Body of pancreas (tissue), 4 donors: Measurements from ENCODE around the gene PIP4K2C. TPM values are rescaled to one million over a fixed set of nuclear protein-coding genes. Genes with fewer than 3 reads are reported as not detected.

Source experiments
- ATAC-seq: fragments of 150-250 bp; one replicate; pipeline ENCODE4 v1.9.1; 2016
- DNase-seq, 4 donors: peaks; one replicate each; pipeline ENCODE4 v3.0.0-alpha.2; 2019
- H3K27ac ChIP-seq, 4 donors: fragments of 200-600 bp; sonication (generic); 1 replicate in 3 of 4; 2 replicates in 1 of 4; pipeline versions ENCODE4 v1.5.1 to v1.6.1; 2016 to 2019; ENCODE audit warnings: mild to moderate bottlenecking in 1 of 4, mixed read lengths in 1 of 4, moderate library complexity in 1 of 4
- H3K27me3 ChIP-seq, 2 donors: fragments of 200-600 bp; sonication (generic); one replicate each; pipeline ENCODE4 v1.6.0; 2016; ENCODE audit warnings: mild to moderate bottlenecking in 1 of 2
- H3K36me3 ChIP-seq, 2 donors: fragments of 200-600 bp; sonication (generic); replicated peaks in 1 of 2; 2 replicates each; pipeline ENCODE4 v1.5.1; 2016; ENCODE audit warnings: low read depth in 2 of 2; ENCODE audit not compliant: insufficient read depth in 1 of 2
- H3K4me1 ChIP-seq: fragments of 200-600 bp; sonication (generic); one replicate; pipeline ENCODE4 v1.6.0; 2016
- H3K4me3 ChIP-seq, 2 donors: fragments of 200-600 bp; sonication (generic); 1 replicate in 1 of 2; 2 replicates in 1 of 2; pipeline ENCODE4 v1.5.1; 2016 to 2019
- H3K9me3 ChIP-seq, 3 donors: fragments of 200-600 bp; sonication (generic); 1 replicate in 2 of 3; 2 replicates in 1 of 3; pipeline ENCODE4 v1.5.1; 2016
- CTCF ChIP-seq, 7 experiments: fragments of 450-650 bp in 4 of 7; fragments of 200-600 bp in 3 of 7; sonication (generic) in 3 of 7; IDR thresholded peaks; one replicate each; pipeline ENCODE4 v1.5.1; 2016 to 2019; ENCODE audit warnings: antibody characterized with exemption in 7 of 7
- POLR2A ChIP-seq, 3 donors: fragments of 450-650 bp; IDR thresholded peaks; one replicate each; pipeline ENCODE4 v1.6.1; 2016; ENCODE audit warnings: antibody characterized with exemption in 3 of 3, mild to moderate bottlenecking in 2 of 3
- WGBS, 2 donors: methylation state at CpG; one replicate each; pipeline ENCODE4 v1.1.5; 2017; 5-methylcytosine and 5-hydroxymethylcytosine counted together
- intact Hi-C: fragments of 100-400 bp; cut with DNase I; formaldehyde crosslinking; loops from one replicate; pipeline ENCODE4 v1.15.1; 2023
- total RNA-seq, 2 donors: library from RNA; depleted of rRNA; stranded (reverse); fragments of >200 nt; gene quantifications; one replicate each; pipeline ENCODE4 v1.1.0, GENCODE V29; 2016

Gene PIP4K2C
- total RNA-seq, 2 donors from 2014 or later = 12.2 to 48.0 TPM

- H3K9me3 ChIP-seq = no peaks in the 10 kb centered on the region
- TF ChIP-seq CTCF (IDR thresholded peaks at IDR 0.05) (no peak), POLR2A (IDR thresholded peaks at IDR 0.05) (no peak)
- DNase-seq (peak in 1 of 4 donors; percentile 23), ATAC-seq (peak; percentile 9)
- H3K36me3 ChIP-seq = no peaks in the 10 kb centered on the region
- H3K27me3 ChIP-seq = peaks cover 0 to 17% of the 10 kb centered on the region in 2 donors
- no peak overlapping the region for H3K27ac ChIP-seq
- peaks cover 21% of the 10 kb centered on the region for H3K4me1 ChIP-seq
- 0 to 2% methylated on average over 7 to 35 of the region's 42 CpGs for WGBS, 2 donors
- intact Hi-C loops = no loop called here
- no peak overlapping the region for H3K4me3 ChIP-seq
Measured at GRCh38 chr12:57620936-57621496, 30.0 kb downstream of the PIP4K2C start.

GRCh38 chr12:57621497-57622292 lies 30.7 kb downstream of the PIP4K2C start:
- TF ChIP-seq POLR2A (IDR thresholded peaks at IDR 0.05) (no peak), CTCF (IDR thresholded peaks at IDR 0.05) (peak; percentile 80 to 90 (median 87))
- ATAC-seq = peak; percentile 77
- peaks cover 0 to 23% of the 10 kb centered on the region in 2 donors for H3K27me3 ChIP-seq
- H3K4me3 ChIP-seq = no peak overlapping the region
- H3K36me3 ChIP-seq = no peaks in the 10 kb centered on the region
- H3K27ac ChIP-seq = no peak overlapping the region
- H3K9me3 ChIP-seq = no peaks in the 10 kb centered on the region
- WGBS, 2 donors = 1% methylated on average over 23 to 48 of the region's 49 CpGs
- intact Hi-C loops = loop anchor here (2.0 kb wide), 1 partner anchor 41 kb away; no protein-coding TSS in a partner anchor
- peak; percentile 50 to 73 (median 68) for DNase-seq
- peaks cover 21% of the 10 kb centered on the region for H3K4me1 ChIP-seq

GRCh38 chr12:57622293-57623245 lies 31.6 kb downstream of the PIP4K2C start:
- ATAC-seq (no peak), DNase-seq (no peak)
- H3K27ac ChIP-seq = no peak overlapping the region
- intact Hi-C loops = loop anchor here (2.0 kb wide), 1 partner anchor 42 kb away; no protein-coding TSS in a partner anchor
- no peak for TF ChIP-seq CTCF (IDR thresholded peaks at IDR 0.05)
- no peak for TF ChIP-seq POLR2A (IDR thresholded peaks at IDR 0.05)
- no peaks in the 10 kb centered on the region for H3K9me3 ChIP-seq
- peaks cover 0 to 26% of the 10 kb centered on the region in 2 donors for H3K27me3 ChIP-seq
- H3K36me3 ChIP-seq = no peaks in the 10 kb centered on the region
- no peak overlapping the region for H3K4me3 ChIP-seq
- peaks cover 23% of the 10 kb centered on the region for H3K4me1 ChIP-seq
- 63 to 64% methylated on average over 9 of the region's 9 CpGs for whole genome bisulfite sequencing, 2 donors

- Histone ChIP-seq H3K27ac (no peak overlapping the region), H3K4me3 (no peak overlapping the region), H3K4me1 (peaks cover 28% of the 10 kb centered on the region), H3K36me3 (no peaks in the 10 kb centered on the region), H3K27me3 (peaks cover 0 to 28% of the 10 kb centered on the region in 2 donors), H3K9me3 (no peaks in the 10 kb centered on the region)
- no peak for DNase-seq
- intact Hi-C loops = loop anchor here (2.0 kb wide), 1 partner anchor 43 kb away; no protein-coding TSS in a partner anchor
- no peak for ATAC-seq
- 58 to 62% methylated on average over 2 of the region's 2 CpGs for WGBS, 2 donors
- no peak for TF ChIP-seq POLR2A (IDR thresholded peaks at IDR 0.05)
Measured at GRCh38 chr12:57623385-57623784, 32.4 kb downstream of the PIP4K2C start.
